GM18520 (cell line): ENCODE measurements around the gene PELI2.

Experiments
- ATAC-seq: cut with Tn5 transposase; IDR thresholded peaks from one replicate; pipeline ENCODE4 v1.9.1; 2021; ENCODE audit not compliant: unreplicated experiment

Gene PELI2

DNA sequence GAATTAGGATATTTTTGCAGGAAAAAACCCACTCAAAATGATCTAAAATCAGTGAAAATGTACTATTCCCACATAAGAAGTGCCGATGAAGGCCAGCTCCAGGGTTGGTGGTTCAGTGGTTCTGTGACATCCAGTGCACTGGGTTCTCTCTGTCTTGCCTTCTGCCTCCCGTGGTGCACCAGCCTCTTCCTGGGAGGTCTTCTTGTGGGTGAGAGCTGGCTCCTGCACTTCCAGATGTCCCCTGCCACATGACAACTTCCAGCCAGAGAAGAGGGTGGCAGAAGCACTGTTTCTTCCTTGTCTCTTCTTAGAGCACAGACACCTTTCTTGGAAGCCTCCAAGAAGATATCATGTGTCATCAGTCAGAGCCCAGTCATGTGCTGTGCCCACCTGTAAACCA is 170.9 kb downstream of the PELI2 start:
- no peak for ATAC-seq

DNA sequence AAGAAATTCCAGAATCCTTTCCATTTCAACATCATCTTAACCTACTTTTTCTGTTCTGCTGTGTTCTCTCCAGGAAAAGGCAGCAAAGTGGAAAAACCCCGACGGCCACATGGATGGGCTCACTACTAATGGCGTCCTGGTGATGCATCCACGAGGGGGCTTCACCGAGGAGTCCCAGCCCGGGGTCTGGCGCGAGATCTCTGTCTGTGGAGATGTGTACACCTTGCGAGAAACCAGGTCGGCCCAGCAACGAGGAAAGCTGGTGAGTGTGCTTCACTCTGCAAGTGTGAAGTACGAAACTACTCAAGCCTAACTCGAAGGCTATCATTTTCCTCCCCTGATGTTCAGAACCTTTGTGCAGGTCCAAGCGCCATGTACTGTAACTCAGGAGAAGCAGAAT is 172.0 kb downstream of the PELI2 start:
- no peak for ATAC-seq

DNA sequence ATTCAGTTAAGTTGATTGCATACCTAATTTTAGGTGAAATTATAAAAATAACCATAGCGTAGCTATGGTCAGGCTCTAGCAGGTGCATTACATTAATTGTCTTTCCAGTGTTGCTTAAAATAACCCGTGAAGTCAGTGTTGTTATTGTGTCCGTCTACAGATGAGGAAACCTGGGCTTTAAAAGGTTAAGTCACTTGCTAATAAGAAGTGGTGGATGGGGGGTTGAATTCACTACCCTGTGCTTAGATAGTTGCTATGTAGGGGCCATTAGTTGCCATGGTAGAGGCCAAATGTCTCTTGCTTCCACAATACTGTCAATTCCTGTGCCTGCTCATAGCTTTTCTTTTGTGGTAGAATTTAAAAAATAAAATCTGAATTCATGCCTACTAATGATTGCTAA is 174.8 kb downstream of the PELI2 start:
- no peak for ATAC-seq

DNA sequence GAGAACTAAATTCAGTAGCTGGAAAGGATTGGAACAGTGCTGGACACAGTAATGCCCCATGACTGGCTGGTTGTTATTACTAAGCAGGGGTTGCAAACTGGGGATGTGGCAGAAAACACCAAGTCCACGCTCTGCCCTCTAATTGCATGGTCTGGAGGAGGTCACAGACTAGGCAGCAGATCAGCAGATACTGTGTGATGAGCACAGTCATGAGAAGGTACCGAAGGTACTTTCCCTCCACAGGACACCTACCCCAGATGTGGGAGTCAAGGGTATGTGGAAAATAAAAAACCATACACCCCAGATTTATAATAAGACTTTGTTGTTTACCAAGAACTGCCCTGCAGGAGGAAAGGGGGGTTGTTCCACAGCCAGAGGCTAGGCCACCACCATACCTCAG is 175.3 kb downstream of the PELI2 start:
- ATAC-seq = no peak

GRCh38 chr14:56294128-56294527 is 175.9 kb downstream of the PELI2 start:
- ATAC-seq = no peak

DNA sequence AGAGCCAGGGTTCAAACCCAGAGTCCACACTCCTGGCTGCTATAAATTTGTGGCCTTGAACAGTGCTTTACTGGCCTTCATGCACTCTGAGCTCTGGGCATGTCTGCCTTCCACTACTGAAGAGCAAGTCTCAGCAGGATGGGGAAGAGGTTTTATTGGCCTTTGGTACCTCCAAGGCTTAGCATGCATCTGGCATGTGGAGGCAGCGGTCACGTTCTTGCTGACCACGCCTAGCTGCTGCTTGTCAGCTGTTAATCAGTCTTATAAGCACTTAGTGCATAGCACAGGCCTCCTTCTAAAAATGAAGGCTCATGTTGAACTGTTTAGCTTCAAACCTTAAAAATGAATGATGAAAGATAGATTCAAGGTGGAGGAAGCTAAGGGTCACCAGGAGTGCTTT is 177.5 kb downstream of the PELI2 start:
- no peak for ATAC-seq

DNA sequence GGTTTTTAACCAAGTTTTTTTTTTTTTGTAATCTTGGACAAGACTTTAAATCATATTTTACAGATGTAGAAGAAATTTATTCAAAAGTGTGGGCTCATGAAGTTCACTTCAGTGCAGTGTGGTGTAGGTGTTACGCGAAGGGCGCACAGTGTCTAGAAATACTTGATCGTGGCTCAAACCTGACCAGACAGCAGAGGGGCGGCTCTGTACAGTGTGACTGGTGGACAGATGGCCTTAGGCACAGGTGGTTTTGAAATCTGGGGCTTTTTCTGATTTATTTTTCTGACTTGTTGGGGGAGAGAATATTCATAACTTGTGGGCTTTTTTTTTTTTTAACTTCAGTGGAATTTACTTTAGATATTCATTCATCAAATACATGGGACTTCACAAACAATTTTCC is 179.2 kb downstream of the PELI2 start:
- ATAC-seq = no peak

- no peak for ATAC-seq
Measured at GRCh38 chr14:56299306-56299984, 181.2 kb downstream of the PELI2 start.

- no peak for ATAC-seq
Measured at GRCh38 chr14:56300495-56300894, 182.3 kb downstream of the PELI2 start.

DNA sequence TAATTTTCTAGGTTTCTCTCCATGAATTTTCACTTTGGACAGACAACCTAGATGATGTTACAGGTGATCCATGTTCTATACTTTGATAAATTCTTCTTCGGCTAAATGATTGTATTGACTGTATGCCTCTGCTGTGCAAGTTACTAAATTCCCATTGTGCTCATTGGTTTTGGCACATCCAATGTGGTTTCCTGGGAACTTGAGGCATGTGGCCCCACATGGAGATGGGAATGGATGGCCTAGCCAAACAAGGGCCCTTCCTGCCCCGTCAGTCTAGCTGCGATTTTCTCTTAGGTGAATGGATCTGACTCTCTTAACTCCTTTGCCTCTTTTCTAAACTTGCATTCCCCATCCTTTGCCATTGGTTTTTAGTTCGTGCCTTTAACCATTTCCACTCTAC is 186.2 kb downstream of the PELI2 start:
- no peak for ATAC-seq

GRCh38 chr14:56309198-56309597 is 191.0 kb downstream of the PELI2 start:
- ATAC-seq = no peak

DNA sequence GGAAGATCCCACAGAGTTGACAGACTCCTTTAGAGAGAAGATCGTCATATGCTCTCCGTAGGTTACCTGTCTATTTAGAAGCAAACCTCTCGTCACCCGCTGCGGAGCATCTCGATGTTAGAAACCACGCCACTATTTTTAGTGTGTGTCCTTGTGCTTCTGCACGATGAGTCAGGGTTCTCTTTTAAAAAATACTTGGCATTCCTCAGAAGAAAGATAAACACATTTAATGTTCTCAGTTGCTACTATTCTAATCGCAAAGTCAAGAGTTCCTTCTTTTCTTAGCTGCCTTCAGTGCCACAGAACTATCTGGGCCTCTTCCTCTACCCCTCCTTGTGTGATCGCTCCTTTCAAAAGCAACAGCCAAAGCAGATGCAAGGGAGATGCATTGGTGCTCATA is 192.4 kb downstream of the PELI2 start:
- ATAC-seq = no peak

- ATAC-seq = no peak
Measured at GRCh38 chr14:56313789-56314188, 195.6 kb downstream of the PELI2 start.

- no peak for ATAC-seq
Measured at GRCh38 chr14:56318393-56319115, 200.3 kb downstream of the PELI2 start.

GRCh38 chr14:56321861-56322260 is 203.7 kb downstream of the PELI2 start:
- no peak for ATAC-seq

- ATAC-seq = no peak
Measured at GRCh38 chr14:56322531-56322930, 204.3 kb downstream of the PELI2 start.

DNA sequence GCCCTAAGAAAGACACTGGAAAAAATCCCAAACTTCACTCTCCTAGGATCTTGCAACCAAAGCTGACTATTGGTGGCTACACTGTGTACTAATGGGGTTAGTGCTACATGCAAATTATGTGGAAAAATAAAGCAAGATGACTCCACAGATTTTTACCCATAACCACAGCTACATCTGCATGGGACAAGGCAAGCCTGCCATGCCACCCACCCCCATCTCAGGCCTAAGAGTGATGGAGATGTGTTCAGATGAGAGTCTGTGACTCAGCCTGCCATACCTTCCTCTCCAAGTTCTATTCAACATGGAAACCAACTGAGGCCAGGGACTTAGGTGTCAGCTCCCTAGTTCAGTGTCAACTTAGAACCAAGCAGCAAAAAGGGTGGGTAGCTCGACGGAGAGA is 206.2 kb downstream of the PELI2 start:
- no peak for ATAC-seq

DNA sequence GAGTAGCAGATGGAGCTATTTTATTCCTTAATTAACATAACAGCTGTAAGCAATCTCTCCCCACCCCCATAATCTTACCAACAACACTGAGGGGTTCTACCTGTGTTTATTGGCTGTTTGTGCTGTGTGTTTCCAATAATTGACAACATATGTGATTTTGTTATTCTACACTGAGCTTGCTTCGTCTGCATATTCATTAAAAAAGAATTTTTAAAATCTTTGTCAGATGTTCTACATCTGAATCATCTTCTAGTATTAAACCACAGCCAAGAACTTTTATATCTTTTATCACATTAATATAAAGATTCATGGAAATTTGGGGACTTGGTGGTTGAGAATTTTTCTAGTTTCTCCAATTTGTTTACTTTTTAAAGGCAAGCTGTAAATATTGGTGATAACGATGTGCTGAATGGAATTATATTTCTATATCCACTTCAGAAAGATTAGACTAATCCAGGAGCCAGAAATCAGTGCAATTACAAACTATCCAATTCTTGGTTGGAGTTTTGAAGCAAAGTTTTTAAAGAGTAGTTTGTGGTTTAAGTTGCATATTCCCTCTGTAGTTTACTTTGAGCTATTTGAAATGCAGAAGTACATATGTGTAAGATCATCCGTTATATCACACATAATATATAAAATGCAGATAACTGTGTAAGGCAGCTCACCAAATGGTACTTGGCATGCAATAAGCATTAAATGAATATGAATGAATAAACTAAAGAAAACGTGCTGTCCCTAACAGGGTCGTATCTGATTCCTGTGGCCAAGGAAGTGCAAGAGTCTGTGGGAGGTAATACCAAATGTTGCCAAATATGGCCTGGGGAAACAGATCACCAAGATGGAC is 206.9 kb downstream of the PELI2 start:
- ATAC-seq = no peak

GRCh38 chr14:56328021-56328420 is 209.8 kb downstream of the PELI2 start:
- ATAC-seq = no peak

DNA sequence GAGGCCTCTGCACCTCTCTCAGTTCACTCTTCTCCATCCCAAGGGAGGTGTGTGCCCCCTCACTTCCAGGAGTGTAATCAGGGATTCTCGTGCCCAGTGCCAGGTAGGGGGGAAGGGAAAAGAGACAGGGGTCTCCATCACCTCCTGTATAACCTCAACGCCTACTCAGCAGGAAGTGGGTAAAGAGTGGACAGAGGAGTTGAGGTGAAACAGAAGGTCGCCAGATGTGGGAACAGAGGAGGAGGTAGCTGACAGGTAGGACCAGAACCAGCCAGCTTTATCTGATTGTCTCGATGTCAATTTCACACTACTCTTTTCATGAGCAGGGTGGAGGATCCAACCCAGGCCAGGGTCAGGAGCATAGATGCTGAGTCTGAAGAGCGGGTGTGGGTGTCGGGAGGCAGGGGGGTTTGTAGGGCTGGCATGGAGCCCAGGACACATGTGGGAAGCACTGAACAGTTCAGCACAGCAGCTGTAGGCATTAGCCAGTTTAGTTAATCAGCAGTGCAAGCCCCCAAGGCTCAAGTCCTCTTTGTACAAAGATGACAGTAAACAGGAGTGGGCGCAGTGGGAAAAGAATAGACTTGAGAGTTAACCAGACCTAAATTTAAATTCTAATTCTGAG is 213.5 kb downstream of the PELI2 start:
- no peak for ATAC-seq
